ENCODE data around the gene EPHA3.

Gene EPHA3

DNA sequence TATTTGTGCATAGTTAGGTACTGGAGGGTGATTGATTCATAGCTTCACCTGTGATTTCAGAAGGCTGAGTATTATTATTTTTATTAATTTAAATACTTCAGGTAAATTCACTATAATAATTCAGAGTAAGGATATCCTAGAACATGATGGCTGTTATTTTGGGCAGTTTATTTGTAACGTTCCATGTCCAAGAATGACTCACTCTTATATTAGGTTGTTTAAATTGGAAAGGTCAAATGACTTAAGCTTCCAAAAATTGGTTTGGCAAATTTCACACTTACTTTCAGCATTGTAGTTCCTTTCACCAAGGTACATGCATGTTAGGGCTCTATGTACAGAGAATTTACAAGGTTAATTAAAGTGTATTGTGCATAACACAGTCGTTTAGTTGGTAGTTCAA is 120.2 kb downstream of the EPHA3 start:
- no peak for DNase-seq (ENCODE audit: low spot score)

DNA sequence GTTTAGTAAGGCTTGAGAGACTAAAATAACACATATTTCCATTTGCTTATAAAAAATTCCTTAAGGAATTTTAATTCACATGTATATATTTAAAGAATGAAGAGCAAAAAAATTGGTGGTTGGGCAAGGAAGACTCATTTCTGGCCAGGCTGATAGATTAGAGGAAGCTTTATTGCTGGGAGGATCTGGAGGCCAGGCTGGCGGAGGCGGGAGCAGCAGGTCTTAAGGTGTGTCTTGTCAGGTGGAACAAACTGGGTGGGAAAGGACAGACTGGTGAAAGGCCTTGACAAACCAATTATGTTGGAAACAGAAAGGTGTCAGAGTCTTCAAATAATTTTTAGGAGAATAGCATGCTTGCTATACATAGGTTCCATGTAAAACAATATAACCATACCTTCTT is 124.7 kb downstream of the EPHA3 start:
- DNase-seq (ENCODE audit: low spot score): no peak

GRCh38 chr3:89234620-89235019 is 127.2 kb downstream of the EPHA3 start:
- no peak for DNase-seq (ENCODE audit: low spot score)

- no peak for DNase-seq (ENCODE audit: low spot score)
These were observed 131.4 kb downstream of the EPHA3 start for GRCh38 chr3:89238846-89239245.

GRCh38 chr3:89239774-89240173 is 132.4 kb downstream of the EPHA3 start:
- no peak for DNase-seq (ENCODE audit: low spot score)

GRCh38 chr3:89245612-89246011 is 138.2 kb downstream of the EPHA3 start:
- no peak for DNase-seq (ENCODE audit: low spot score)

DNA sequence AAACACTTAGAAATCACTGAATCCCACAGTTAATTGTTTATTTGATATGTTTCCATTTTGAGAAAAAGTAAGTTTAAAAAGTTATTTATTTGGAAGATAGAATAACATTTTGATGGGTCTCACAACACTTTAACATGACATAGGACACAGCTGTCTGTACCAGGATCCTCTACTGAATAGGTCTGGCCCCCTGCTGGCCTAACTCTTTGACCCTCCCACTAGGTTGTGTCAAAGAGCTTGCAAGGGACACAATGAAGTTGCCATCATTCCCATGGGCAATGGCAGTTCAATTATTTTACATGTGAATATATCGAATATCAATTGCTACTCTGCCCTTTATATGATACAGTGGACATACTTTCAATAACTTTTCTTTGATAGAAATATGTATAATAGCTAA is 138.9 kb downstream of the EPHA3 start:
- peak; percentile 47 for DNase-seq (ENCODE audit: low spot score)

GRCh38 chr3:89250742-89251141 is 143.3 kb downstream of the EPHA3 start:
- no peak for DNase-seq (ENCODE audit: low spot score)

DNA sequence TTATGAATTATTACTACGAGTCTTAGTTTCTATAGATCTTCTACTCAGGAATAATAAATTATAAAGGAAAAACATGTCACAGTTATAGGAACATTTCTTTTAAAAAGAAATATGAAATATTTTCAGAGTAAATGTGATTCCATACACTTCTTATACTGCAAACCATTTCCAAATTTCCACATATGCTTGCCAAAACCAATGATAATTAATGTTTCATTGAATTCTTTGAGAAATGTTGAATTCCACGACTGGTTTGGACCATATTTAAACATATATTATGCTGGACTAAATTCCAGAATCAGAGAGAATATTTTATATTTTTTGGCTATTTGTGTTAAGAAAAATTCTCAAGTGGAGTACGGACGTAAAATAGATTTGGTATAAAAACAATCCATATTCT is 144.6 kb downstream of the EPHA3 start:
- no peak for DNase-seq (ENCODE audit: low spot score)

- no peak for DNase-seq (ENCODE audit: low spot score)
These were observed 145.4 kb downstream of the EPHA3 start for GRCh38 chr3:89252860-89253259.

GRCh38 chr3:89256395-89256794 is 149.0 kb downstream of the EPHA3 start:
- no peak for DNase-seq (ENCODE audit: low spot score)

DNA sequence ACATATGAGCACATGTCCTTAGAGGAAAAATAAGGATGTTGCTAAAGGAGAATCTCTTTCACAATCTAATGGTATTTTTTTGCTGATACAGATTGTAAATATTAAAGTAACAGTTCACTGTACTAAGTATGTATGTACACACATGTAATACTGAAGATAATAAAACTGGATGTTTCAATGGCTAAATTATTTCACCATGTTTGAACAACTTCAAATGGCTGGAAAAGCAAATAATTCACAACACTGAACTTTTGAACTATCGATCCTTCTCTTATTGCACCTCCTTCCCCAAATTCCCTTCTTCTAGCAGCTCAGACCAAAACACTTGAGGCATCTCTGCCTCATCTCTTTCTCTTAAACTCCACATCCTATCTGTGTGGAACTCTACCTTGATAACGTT is 149.5 kb downstream of the EPHA3 start:
- no peak for DNase-seq (ENCODE audit: low spot score)

GRCh38 chr3:89260721-89261120 is 153.3 kb downstream of the EPHA3 start:
- DNase-seq (ENCODE audit: low spot score): no peak

GRCh38 chr3:89261673-89262072 is 154.3 kb downstream of the EPHA3 start:
- DNase-seq (ENCODE audit: low spot score): no peak

DNA sequence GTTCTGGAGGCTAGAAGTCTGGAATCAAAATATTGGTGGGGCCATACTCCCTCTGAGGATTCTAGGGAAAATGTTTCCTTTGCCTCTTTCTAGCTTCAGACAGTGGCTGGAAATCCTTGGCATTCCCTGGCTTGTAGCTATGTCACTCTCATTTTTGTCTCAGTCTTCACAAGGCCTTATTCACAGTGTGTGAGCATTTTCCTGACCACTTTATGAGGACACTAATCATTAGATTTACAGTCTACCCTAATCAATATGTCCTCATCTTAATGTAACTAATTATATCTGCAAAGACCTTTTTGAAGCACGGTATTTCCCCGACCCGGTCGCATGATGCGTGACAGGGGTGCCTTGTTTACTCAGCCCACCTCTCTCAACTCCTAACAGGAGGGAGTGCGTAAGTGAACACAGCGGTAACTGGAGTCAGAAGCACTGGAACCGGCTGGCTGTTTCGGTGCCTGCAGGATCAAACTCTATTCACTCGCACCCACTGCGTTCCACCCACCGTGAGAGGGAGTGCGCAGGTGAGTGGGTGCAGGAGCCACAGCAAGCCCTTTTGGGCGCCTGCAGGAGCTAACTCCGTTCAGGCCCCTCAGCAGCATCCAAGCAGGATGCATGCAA is 155.0 kb downstream of the EPHA3 start:
- DNase-seq (ENCODE audit: low spot score): no peak

- no peak for DNase-seq (ENCODE audit: low spot score)
These were observed 156.7 kb downstream of the EPHA3 start for GRCh38 chr3:89264037-89264560.

DNA sequence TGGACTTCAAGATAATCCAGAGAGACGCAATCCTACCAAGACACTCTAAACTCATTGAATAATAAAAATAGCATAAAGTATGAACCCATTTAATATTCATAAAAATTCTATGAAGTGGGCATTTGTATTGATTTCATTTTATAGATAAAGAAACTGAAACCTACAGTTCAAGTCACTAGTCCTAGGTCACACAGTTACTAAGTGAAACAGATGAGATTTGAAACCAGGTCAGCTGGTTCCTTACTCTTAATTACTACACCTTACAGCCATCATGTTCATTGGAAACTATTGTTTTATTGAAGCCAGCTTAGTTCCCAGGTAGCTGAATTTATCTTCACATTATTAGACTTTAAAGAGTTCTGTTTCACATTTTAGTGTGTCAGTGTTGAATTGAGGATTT is 158.7 kb downstream of the EPHA3 start:
- DNase-seq (ENCODE audit: low spot score): no peak

DNA sequence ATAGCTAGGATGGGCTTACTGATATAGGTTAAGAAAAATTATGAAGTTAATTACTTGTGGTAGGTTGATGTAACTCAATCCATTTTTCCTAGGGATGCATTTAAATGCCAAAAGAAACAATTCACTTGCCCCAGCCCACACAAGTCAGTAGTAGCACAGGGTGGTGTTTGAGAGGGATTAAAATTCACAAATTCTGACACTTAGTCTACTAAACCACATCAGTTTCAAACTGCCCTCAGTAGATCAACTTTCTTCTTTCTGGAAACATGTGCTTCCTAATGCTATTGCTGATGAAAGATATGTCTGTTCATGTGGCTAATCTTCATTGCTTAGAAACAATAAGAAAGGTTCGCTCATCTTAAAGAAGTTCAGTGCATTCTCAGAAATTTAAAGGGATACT is 160.6 kb downstream of the EPHA3 start:
- no peak for DNase-seq (ENCODE audit: low spot score)

DNA sequence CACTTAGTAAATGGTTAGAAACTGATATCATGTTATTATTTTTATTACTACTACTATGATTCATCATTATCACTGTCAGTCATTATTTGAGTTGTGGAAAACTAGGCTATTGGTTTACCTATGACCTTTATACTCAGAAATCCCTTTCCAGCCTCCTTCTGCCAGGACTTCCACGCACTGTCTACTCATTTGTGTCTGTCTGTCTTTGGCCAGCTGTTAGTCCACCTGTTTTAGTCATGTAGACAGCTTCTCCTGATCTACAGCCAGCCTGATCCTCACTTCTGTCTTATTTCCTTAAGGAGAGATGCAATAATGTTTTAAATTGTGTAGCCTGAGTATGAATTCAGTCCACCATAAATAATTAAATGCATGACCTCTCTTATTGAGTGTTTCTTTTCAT is 162.8 kb downstream of the EPHA3 start:
- DNase-seq (ENCODE audit: low spot score): no peak

- no peak for DNase-seq (ENCODE audit: low spot score)
These were observed 167.6 kb downstream of the EPHA3 start for GRCh38 chr3:89275001-89275400.

GRCh38 chr3:89276116-89276515 is 168.7 kb downstream of the EPHA3 start:
- DNase-seq (ENCODE audit: low spot score): no peak

DNA sequence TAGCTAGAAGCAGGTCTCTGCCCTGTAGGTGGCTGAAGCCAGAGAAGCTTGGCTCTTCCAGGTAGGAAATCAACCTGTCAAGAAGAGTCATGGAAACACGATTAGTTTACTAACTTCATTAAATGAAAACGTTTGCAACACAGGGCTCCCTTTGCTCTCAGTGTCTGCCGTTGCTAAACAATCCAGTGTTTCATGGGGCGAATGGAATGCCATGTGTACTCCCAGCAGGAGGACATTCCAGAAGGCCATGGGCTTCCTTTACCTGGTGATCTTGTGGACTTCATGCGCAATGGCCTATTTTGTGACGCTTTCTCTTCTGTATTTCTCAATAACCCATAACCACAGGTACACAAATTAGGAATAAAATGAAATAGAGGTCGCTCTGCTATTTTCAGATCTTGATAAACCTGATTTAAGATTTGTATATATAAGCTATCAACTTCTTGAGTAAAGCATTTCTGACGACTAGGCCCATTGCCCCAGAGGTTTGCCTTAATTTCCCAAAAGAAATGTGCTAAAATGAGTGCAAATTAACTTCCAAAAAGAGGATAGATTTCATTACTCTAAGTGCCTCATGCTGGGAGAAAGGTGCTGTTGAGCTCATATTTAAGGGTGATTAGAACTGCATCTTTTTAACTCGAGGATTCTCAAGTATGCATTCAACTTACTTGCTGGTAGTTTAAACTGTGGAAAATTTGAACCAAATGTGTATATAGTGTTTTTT is 171.0 kb downstream of the EPHA3 start:
- peak; percentile 63 for DNase-seq (ENCODE audit: low spot score)

- no peak for DNase-seq (ENCODE audit: low spot score)
These were observed 172.9 kb downstream of the EPHA3 start for GRCh38 chr3:89280301-89280700.

Data from iPS-NIHi11 (cell line).